ENCODE measurements around the gene DISP3.

Gene DISP3

GRCh38 chr1:11564237-11564636, 85.3 kb downstream of the DISP3 start:
- no peak overlapping the region for H3K4me3 ChIP-seq (replicated peaks; ENCODE audit: low read depth, low read length)
- no peak for TF ChIP-seq CTCF (IDR thresholded peaks at IDR 0.05; ENCODE audit: low read length, missing control alignments)
- no peak for DNase-seq (ENCODE audit: low read depth)

GRCh38 chr1:11566042-11566850, 87.3 kb downstream of the DISP3 start:
- H3K4me3 ChIP-seq (replicated peaks; ENCODE audit: low read depth, low read length), result no peak overlapping the region
- TF ChIP-seq CTCF (IDR thresholded peaks at IDR 0.05; ENCODE audit: low read length, missing control alignments), result no peak
- no peak for DNase-seq (ENCODE audit: low read depth)

GRCh38 chr1:11567244-11568065, 88.5 kb downstream of the DISP3 start:
- no peak overlapping the region for H3K4me3 ChIP-seq (replicated peaks; ENCODE audit: low read depth, low read length)
- DNase-seq (ENCODE audit: low read depth), result no peak
- no peak for TF ChIP-seq CTCF (IDR thresholded peaks at IDR 0.05; ENCODE audit: low read length, missing control alignments)

- no peak overlapping the region for H3K4me3 ChIP-seq (replicated peaks; ENCODE audit: low read depth, low read length)
- DNase-seq (ENCODE audit: low read depth), result no peak
- TF ChIP-seq CTCF (IDR thresholded peaks at IDR 0.05; ENCODE audit: low read length, missing control alignments), result no peak
Observed at GRCh38 chr1:11568687-11569086, 89.7 kb downstream of the DISP3 start.

GRCh38 chr1:11569551-11569950, 90.6 kb downstream of the DISP3 start:
- H3K4me3 ChIP-seq (replicated peaks; ENCODE audit: low read depth, low read length), result no peak overlapping the region
- TF ChIP-seq CTCF (IDR thresholded peaks at IDR 0.05; ENCODE audit: low read length, missing control alignments), result no peak
- DNase-seq (ENCODE audit: low read depth), result no peak

- no peak overlapping the region for H3K4me3 ChIP-seq (replicated peaks; ENCODE audit: low read depth, low read length)
- TF ChIP-seq CTCF (IDR thresholded peaks at IDR 0.05; ENCODE audit: low read length, missing control alignments), result no peak
- no peak for DNase-seq (ENCODE audit: low read depth)
Observed at GRCh38 chr1:11569954-11570353, 91.0 kb downstream of the DISP3 start.
